Ovary (tissue), 1 donor: ENCODE results near the gene CPXM2.

Source experiments
- EP300 ChIP-seq: sonication (generic); formaldehyde crosslinking; IDR thresholded peaks from one replicate; pipeline ENCODE4 v1.6.1; 2017; ENCODE audit warnings: antibody characterized with exemption
- POLR2A ChIP-seq: fragments of 450-650 bp; IDR thresholded peaks from one replicate; pipeline ENCODE4 v1.6.1; 2017; ENCODE audit warnings: antibody characterized with exemption, mild to moderate bottlenecking, moderate library complexity

DNA sequence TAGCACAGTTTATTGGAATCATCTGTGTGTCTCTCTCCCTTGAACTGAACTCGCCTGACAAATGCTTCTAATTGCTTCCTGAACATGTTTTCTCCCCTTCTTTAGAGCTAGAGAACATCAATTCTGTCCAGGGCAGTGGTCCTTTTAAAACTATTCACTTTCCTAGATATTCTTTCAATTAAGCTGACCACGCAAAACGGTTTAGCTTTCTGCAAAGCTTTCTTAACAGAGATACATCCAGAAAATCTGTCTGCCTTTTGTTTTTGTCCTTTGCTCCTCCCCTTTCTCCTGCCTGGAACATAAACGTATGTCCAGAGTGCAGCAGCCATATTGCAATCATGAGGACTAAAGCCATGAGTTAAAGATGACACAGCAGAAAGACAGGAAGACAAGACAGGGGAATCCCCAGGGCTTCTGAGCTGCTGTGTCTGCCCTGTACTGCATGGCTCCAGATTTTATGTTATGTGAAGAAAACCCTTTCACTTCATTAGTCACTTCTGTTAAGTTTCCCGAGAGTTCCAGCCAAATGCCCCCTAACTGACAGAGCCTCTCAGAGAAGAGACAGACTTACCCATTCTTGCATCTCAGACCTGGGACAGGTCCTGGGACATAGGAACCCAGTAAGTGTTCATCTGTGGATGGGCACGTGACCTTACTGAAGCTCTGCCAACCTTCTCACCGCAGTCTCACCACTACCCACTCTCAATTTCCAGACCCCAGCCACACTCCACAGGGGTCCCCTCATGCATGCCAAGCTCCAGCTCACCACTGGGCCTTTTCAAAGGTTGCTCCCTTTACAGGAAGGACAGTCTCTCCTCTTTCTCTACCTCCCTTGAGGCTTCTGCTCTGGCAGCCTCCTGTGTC is 35.0 kb upstream of the CPXM2 start:
- no peak for TF ChIP-seq EP300
- no peak for TF ChIP-seq POLR2A
